ENCODE data around the gene BEND4.
"Not testable (repeated sequence)": the region's sequence is repeated elsewhere in the genome, so short reads cannot be mapped to it uniquely, and the experiment has no call there.

BEND4 gene

GRCh38 chr4:42152507-42153504 is at the start of gene BEND4:
BEND4 (minus strand) TSS chr4:42152655; CDS start chr4:42152143, 512 bp downstream.
- H3K4me1 ChIP-seq (ENCODE audit: control insufficient read depth in 1 of 2, insufficient read depth in 2 of 2, low read length in 2 of 2) = peaks cover 0 to 20% of the 10 kb centered on the region in 2 donors
- no peak within 1 kb of the TSS for H3K27ac ChIP-seq (ENCODE audit: low read length)
- H3K9me3 ChIP-seq (ENCODE audit: control insufficient read depth in 1 of 2, low read length in 2 of 2) = no peaks in the 10 kb centered on the region
- peaks cover 19% of the 10 kb centered on the region for H3K27me3 ChIP-seq (ENCODE audit: low read depth, low read length)
- no peaks in the 10 kb centered on the region for H3K36me3 ChIP-seq (ENCODE audit: control insufficient read depth in 1 of 2, insufficient read depth in 2 of 2, low read length in 2 of 2)
- H3K4me3 ChIP-seq (ENCODE audit: low read depth in 1 of 2, low read length in 2 of 2) = peak within 1 kb of the TSS; percentile 48 to 70

- H3K4me1 ChIP-seq (ENCODE audit: control insufficient read depth in 1 of 2, insufficient read depth in 2 of 2, low read length in 2 of 2) = no peaks in the 10 kb centered on the region
- H3K27ac ChIP-seq (ENCODE audit: low read length) = no peak overlapping the region
- no peaks in the 10 kb centered on the region for H3K9me3 ChIP-seq (ENCODE audit: control insufficient read depth in 1 of 2, low read length in 2 of 2)
- H3K36me3 ChIP-seq (ENCODE audit: control insufficient read depth in 1 of 2, insufficient read depth in 2 of 2, low read length in 2 of 2) = no peaks in the 10 kb centered on the region
- H3K4me3 ChIP-seq (ENCODE audit: low read depth in 1 of 2, low read length in 2 of 2) = no peak overlapping the region
- no peaks in the 10 kb centered on the region for H3K27me3 ChIP-seq (ENCODE audit: low read depth, low read length)
These were observed 44.9 kb upstream of the BEND4 start for GRCh38 chr4:42197341-42197740.

- Histone ChIP-seq H3K27me3 (ENCODE audit: low read depth, low read length) (no peaks in the 10 kb centered on the region), H3K4me1 (ENCODE audit: control insufficient read depth in 1 of 2, insufficient read depth in 2 of 2, low read length in 2 of 2) (no peaks in the 10 kb centered on the region), H3K36me3 (ENCODE audit: control insufficient read depth in 1 of 2, insufficient read depth in 2 of 2, low read length in 2 of 2) (no peaks in the 10 kb centered on the region), H3K27ac (ENCODE audit: low read length) (no peak overlapping the region), H3K4me3 (ENCODE audit: low read depth in 1 of 2, low read length in 2 of 2) (no peak overlapping the region), H3K9me3 (ENCODE audit: control insufficient read depth in 1 of 2, low read length in 2 of 2) (no peaks in the 10 kb centered on the region)
These were observed 20.5 kb upstream of the BEND4 start for GRCh38 chr4:42172921-42173320.

- Histone ChIP-seq H3K4me1 (ENCODE audit: control insufficient read depth in 1 of 2, insufficient read depth in 2 of 2, low read length in 2 of 2) (no peaks in the 10 kb centered on the region), H3K27ac (ENCODE audit: low read length) (no peak overlapping the region)
These were observed 19.8 kb upstream of the BEND4 start for GRCh38 chr4:42172128-42172790.

GRCh38 chr4:42167709-42168108 is 15.3 kb upstream of the BEND4 start:
- Histone ChIP-seq H3K4me3 (ENCODE audit: low read depth in 1 of 2, low read length in 2 of 2) (no peak overlapping the region), H3K9me3 (ENCODE audit: control insufficient read depth in 1 of 2, low read length in 2 of 2) (peaks cover 0 to 4% of the 10 kb centered on the region in 2 donors), H3K4me1 (ENCODE audit: control insufficient read depth in 1 of 2, insufficient read depth in 2 of 2, low read length in 2 of 2) (no peaks in the 10 kb centered on the region), H3K36me3 (ENCODE audit: control insufficient read depth in 1 of 2, insufficient read depth in 2 of 2, low read length in 2 of 2) (no peaks in the 10 kb centered on the region), H3K27me3 (ENCODE audit: low read depth, low read length) (no peaks in the 10 kb centered on the region), H3K27ac (ENCODE audit: low read length) (no peak overlapping the region)

More at GRCh38 chr4:42172128-42172790, 19.8 kb upstream of the BEND4 start:
- Histone ChIP-seq H3K4me3 (ENCODE audit: low read depth in 1 of 2, low read length in 2 of 2) (no peak overlapping the region), H3K36me3 (ENCODE audit: control insufficient read depth in 1 of 2, insufficient read depth in 2 of 2, low read length in 2 of 2) (no peaks in the 10 kb centered on the region), H3K9me3 (ENCODE audit: control insufficient read depth in 1 of 2, low read length in 2 of 2) (no peaks in the 10 kb centered on the region), H3K27me3 (ENCODE audit: low read depth, low read length) (no peaks in the 10 kb centered on the region)

- not testable (repeated sequence) for H3K9me3 ChIP-seq (ENCODE audit: control insufficient read depth in 1 of 2, low read length in 2 of 2); H3K36me3 ChIP-seq (ENCODE audit: control insufficient read depth in 1 of 2, insufficient read depth in 2 of 2, low read length in 2 of 2); H3K4me1 ChIP-seq (ENCODE audit: control insufficient read depth in 1 of 2, insufficient read depth in 2 of 2, low read length in 2 of 2); H3K4me3 ChIP-seq (ENCODE audit: low read depth in 1 of 2, low read length in 2 of 2); H3K27me3 ChIP-seq (ENCODE audit: low read depth, low read length); H3K27ac ChIP-seq (ENCODE audit: low read length)
These were observed 13.7 kb upstream of the BEND4 start for GRCh38 chr4:42166186-42166585.

GRCh38 chr4:42159271-42160001 is 7.0 kb upstream of the BEND4 start:
- no peak overlapping the region for H3K4me3 ChIP-seq (ENCODE audit: low read depth in 1 of 2, low read length in 2 of 2)
- H3K4me1 ChIP-seq (ENCODE audit: control insufficient read depth in 1 of 2, insufficient read depth in 2 of 2, low read length in 2 of 2) = no peaks in the 10 kb centered on the region
- no peaks in the 10 kb centered on the region for H3K27me3 ChIP-seq (ENCODE audit: low read depth, low read length)
- H3K36me3 ChIP-seq (ENCODE audit: control insufficient read depth in 1 of 2, insufficient read depth in 2 of 2, low read length in 2 of 2) = no peaks in the 10 kb centered on the region
- peaks cover 0 to 2% of the 10 kb centered on the region in 2 donors for H3K9me3 ChIP-seq (ENCODE audit: control insufficient read depth in 1 of 2, low read length in 2 of 2)
- no peak overlapping the region for H3K27ac ChIP-seq (ENCODE audit: low read length)

- Histone ChIP-seq H3K27me3 (ENCODE audit: low read depth, low read length) (peaks cover 19% of the 10 kb centered on the region), H3K36me3 (ENCODE audit: control insufficient read depth in 1 of 2, insufficient read depth in 2 of 2, low read length in 2 of 2) (no peaks in the 10 kb centered on the region), H3K27ac (ENCODE audit: low read length) (no peak overlapping the region), H3K4me3 (ENCODE audit: low read depth in 1 of 2, low read length in 2 of 2) (peak overlapping the region; percentile 48 to 70), H3K4me1 (ENCODE audit: control insufficient read depth in 1 of 2, insufficient read depth in 2 of 2, low read length in 2 of 2) (peaks cover 0 to 20% of the 10 kb centered on the region in 2 donors), H3K9me3 (ENCODE audit: control insufficient read depth in 1 of 2, low read length in 2 of 2) (no peaks in the 10 kb centered on the region)
These were observed 618 bp downstream of the BEND4 start for GRCh38 chr4:42151568-42152506.

GRCh38 chr4:42150653-42151567 is 1.5 kb downstream of the BEND4 start:
- Histone ChIP-seq H3K36me3 (ENCODE audit: control insufficient read depth in 1 of 2, insufficient read depth in 2 of 2, low read length in 2 of 2) (no peaks in the 10 kb centered on the region), H3K27me3 (ENCODE audit: low read depth, low read length) (peaks cover 19% of the 10 kb centered on the region), H3K9me3 (ENCODE audit: control insufficient read depth in 1 of 2, low read length in 2 of 2) (no peaks in the 10 kb centered on the region), H3K27ac (ENCODE audit: low read length) (no peak overlapping the region), H3K4me1 (ENCODE audit: control insufficient read depth in 1 of 2, insufficient read depth in 2 of 2, low read length in 2 of 2) (peaks cover 0 to 20% of the 10 kb centered on the region in 2 donors), H3K4me3 (ENCODE audit: low read depth in 1 of 2, low read length in 2 of 2) (peak overlapping the region; percentile 21 to 70)

GRCh38 chr4:42149004-42149403 is 3.5 kb downstream of the BEND4 start:
- Histone ChIP-seq H3K4me1 (ENCODE audit: control insufficient read depth in 1 of 2, insufficient read depth in 2 of 2, low read length in 2 of 2) (peaks cover 0 to 20% of the 10 kb centered on the region in 2 donors), H3K9me3 (ENCODE audit: control insufficient read depth in 1 of 2, low read length in 2 of 2) (no peaks in the 10 kb centered on the region), H3K27ac (ENCODE audit: low read length) (no peak overlapping the region), H3K36me3 (ENCODE audit: control insufficient read depth in 1 of 2, insufficient read depth in 2 of 2, low read length in 2 of 2) (no peaks in the 10 kb centered on the region), H3K4me3 (ENCODE audit: low read depth in 1 of 2, low read length in 2 of 2) (no peak overlapping the region), H3K27me3 (ENCODE audit: low read depth, low read length) (peaks cover 19% of the 10 kb centered on the region)

All from muscle layer of duodenum (tissue), 2 donors.